Measurements from ENCODE around the gene GPR32. TPM values are rescaled to one million over a fixed set of nuclear protein-coding genes. Genes with fewer than 3 reads are reported as not detected.

Gene GPR32, protein sequence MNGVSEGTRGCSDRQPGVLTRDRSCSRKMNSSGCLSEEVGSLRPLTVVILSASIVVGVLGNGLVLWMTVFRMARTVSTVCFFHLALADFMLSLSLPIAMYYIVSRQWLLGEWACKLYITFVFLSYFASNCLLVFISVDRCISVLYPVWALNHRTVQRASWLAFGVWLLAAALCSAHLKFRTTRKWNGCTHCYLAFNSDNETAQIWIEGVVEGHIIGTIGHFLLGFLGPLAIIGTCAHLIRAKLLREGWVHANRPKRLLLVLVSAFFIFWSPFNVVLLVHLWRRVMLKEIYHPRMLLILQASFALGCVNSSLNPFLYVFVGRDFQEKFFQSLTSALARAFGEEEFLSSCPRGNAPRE
- not detected for total RNA-seq

DNA sequence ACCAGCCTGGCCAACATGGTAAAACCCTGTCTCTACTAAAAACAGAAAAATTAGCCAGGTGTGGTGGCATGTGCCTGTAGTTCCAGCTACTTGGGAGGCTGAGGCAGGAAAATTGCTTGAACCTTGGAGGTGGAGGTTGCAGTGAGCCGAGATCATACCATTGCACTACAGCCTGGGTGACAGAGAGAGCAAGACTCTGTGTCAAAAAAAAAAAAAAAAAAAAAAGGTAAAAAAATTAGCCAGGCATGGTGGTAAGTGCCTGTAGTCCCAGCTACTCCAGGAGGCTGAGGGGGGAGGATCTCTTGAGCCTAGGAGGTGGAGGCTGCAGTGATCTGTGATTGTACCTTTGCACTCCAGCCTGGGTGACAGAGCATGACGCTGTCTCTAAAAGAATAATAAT, at the start of gene GPR32:
TSS of gene GPR32 (plus strand) at position 301 of the 400 bp plus-strand sequence. CDS start 137 bp downstream, outside the sequence.
- POLR2A ChIA-PET: interaction anchor here (0.6 kb wide), 1 partner anchor 105 kb away, joined by 5 read pairs; no protein-coding TSS in a partner anchor

DNA sequence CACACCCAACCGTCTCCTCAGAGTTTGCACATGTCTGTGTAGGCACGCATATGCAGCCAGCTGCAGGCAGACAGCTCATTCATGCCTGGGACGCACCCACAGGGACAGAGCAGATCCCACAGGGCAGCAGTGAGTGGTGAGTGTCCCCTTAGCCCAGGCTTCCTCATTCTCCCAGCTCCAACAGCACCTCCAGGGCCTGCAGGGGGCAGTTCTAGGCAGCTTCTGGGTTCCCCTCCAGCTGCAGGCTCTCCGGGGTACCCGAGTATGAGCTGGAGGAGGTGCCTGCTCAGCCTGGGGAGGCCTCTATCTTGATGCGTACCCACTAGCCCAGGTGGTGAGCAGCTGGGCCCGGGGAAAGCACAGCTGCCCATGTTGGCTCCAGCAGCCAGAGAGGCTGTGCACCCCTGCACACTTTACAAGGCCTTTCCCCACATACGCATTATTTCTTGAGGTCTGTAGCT, 49.3 kb upstream of the GPR32 start:
- POLR2A ChIA-PET: interaction anchor here (0.5 kb wide), 1 partner anchor 126 kb away, joined by 6 read pairs; no protein-coding TSS in a partner anchor
- CTCF ChIA-PET: interaction anchor here (0.9 kb wide), 1 partner anchor 58 kb away, joined by 3 read pairs; no protein-coding TSS in a partner anchor

More for the DNA sequence above, at the start of gene GPR32:
- CTCF ChIA-PET: interaction anchor here (0.7 kb wide), 1 partner anchor 990 kb away, joined by 6 read pairs; no protein-coding TSS in a partner anchor

DNA sequence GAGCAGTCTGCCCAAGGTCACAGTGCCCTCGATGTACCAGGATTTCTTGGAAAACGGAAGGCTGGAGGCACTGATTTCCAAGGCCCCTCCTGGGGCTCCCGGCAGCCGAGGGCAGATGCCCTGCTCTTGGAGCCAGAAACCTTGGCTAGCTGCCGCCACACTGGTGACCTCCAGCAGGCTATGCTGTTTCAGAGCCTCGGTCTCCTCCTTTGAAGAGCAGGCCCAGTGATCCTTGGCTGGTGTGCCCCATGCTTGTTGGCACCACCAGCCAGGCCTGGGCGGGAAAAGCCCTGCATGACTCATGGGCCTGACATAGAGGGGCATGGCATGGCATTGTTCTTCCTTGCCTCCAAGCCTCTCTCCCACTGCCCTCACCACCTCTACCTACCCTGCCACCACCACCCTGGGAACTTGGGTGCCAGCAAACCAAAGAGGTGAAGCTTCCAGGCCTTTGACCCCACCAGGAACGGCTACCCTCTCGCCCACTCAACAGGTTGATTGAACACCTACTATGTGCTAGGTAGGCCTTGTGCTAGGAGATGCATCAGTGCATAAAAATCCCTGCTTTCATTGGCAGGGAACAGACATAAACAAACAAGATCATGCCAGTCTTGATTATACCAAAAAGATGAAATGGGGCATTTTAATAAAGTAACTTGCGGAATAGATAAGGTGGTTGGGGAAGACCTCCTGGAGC, 48.7 kb upstream of the GPR32 start:
- ChIA-PET CTCF (interaction anchor here (0.9 kb wide), 1 partner anchor 58 kb away, joined by 3 read pairs; no protein-coding TSS in a partner anchor), POLR2A (interaction anchor here (0.5 to 0.6 kb wide), 2 partner anchors 43 to 127 kb away, joined by 6 to 7 read pairs; no protein-coding TSS in a partner anchor)

DNA sequence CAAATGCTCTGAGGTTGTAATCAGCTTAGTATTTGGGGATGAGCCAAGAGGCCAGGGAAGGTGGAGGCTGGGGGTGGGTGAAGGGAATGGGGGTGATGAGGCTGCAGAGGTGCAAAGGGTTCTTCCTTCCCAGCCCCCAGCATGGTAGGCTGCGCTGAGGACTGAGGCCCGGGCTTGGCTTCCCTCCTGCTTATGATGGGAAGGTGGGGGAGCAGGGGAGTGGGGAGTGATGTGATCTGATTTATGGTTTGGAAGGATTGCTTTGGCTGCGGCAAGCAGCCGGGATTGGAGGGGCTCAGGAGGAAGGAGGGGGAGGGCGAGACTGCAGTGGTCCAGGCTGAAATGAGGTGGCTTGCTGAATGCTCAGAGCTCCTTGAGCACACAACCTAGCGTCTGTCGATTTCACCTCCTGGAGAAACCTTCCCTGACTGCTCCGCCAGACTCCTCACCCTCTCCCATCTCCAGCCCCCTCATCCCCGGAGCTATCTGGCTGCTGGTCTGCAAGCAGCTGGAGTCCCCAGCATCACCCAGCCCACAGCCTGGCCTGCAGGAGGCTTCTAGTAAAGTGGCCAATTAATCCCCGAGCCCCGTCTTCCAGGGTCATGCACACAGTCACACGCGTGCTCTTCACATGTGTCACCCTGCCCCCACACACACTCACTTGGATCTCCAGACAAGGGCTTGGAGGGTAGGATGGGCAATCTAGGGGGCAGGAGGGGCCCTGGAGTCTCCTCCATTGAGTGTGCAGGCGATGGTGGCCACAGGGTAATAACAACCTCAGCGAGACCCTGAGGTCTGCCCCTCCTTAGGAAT, 47.9 kb upstream of the GPR32 start:
- ChIA-PET POLR2A (interaction anchor here (0.6 kb wide), 1 partner anchor 42 kb away, joined by 7 read pairs; no protein-coding TSS in a partner anchor), CTCF (no interaction called here)

DNA sequence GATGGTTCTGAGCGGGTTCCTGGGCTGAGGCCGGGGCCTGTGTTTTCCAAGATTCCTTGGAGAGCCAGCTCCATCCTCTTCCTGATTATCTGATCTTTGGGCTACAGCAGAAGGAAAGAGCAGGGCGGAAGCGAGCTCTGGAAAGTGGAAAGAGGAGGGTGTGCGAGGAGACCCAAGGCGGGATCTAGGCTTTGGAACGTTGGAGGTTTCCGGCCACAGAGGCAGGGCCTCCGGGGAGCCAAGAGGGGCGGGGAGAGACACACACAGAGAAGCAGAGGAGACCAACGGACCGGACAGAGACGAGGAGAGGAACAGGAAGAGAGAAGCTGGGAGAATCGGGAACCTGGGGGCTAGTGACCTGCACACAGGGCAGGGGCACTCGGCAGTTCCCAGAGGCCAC, 47.2 kb upstream of the GPR32 start, which contains the start of gene CLEC11A:
TSS of gene CLEC11A (plus strand) at position 296 of the 400 bp plus-strand sequence. CDS start 162 bp downstream, outside the sequence.
- POLR2A ChIA-PET: no interaction called here
- CTCF ChIA-PET: no interaction called here

DNA sequence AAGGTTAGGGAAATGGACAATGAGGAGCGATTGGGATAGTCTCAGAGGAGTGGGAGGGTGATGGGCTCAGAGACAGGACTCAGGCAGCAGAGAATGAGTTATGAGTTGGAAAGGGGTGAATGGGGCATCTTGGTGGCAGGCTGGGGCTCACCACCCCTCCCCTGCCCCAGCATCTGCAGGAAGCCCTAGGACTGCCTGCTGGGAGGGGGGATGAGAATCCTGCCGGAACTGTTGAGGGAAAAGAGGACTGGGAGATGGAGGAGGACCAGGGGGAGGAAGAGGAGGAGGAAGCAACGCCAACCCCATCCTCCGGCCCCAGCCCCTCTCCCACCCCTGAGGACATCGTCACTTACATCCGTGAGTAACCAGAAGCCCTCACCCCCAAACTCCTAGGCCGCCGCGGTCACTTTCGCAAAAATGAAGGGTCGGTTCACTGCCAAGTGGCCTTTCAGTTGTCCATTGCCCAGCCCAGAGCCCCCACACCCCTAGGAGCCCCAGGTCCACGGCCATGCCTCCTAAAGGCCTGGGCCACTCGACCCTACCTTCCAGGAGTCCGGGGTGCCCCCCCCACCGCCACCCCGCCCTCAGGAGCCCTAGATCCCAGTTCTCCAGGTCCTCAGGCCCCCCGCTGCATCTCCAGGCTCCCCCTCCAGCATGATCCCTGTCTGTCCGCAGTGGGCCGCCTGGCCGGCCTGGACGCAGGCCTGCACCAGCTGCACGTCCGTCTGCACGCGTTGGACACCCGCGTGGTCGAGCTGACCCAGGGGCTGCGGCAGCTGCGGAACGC, 46.3 kb upstream of the GPR32 start:
- ChIA-PET CTCF (interaction anchor here (1.1 to 1.3 kb wide), 4 partner anchors 12 to 73 kb away, joined by 5 read pairs; no protein-coding TSS in a partner anchor), POLR2A (no interaction called here)

DNA sequence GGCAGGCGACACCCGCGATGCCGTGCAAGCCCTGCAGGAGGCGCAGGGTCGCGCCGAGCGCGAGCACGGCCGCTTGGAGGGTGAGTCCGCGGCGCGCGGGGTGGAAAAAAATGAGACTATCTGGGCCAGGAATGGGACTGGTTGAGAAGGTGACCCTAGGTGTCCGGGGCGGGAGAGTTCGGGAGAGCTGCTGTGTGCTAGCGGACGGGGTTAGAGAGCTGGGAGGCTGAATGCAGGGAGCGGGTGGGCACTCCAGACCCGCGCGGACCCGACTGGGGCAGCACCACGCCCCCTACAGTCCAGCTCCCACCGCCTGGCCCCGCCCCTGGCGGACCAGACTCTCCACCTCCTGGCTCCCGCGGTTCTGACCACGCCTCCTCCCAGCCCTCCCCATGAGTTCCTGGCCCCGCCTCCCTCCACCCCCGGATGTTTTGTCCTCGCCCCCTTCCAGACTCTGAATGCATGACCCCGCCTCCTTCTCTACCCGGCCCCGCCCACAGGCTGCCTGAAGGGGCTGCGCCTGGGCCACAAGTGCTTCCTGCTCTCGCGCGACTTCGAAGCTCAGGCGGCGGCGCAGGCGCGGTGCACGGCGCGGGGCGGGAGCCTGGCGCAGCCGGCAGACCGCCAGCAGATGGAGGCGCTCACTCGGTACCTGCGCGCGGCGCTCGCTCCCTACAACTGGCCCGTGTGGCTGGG, 45.6 kb upstream of the GPR32 start:
- POLR2A ChIA-PET: no interaction called here

DNA sequence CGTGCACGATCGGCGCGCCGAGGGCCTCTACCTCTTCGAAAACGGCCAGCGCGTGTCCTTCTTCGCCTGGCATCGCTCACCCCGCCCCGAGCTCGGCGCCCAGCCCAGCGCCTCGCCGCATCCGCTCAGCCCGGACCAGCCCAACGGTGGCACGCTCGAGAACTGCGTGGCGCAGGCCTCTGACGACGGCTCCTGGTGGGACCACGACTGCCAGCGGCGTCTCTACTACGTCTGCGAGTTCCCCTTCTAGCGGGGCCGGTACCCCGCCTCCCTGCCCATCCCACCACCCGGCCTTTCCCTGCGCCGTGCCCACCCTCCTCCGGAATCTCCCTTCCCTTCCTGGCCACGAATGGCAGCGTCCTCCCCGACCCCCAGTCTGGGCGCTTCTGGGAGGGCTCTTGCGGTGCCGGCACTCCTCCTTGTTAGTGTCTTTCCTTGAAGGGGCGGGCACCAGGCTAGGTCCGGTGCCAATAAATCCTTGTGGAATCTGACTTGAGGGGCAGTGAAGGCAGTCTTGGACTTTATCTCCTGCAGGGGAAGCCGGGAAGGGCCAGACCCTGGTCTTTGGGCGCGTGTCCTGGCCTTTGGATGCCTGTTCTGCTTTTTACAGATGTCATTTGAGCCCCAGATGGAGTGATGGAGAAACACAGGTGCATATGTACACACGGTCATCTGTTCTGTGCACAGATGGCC, 44.9 kb upstream of the GPR32 start:
- POLR2A ChIA-PET: no interaction called here

More for the DNA sequence above, 45.6 kb upstream of the GPR32 start:
- CTCF ChIA-PET: interaction anchor here (0.6 to 1.3 kb wide), 8 partner anchors 11 to 442 kb away, joined by 3 to 6 read pairs (median 5); no protein-coding TSS in a partner anchor

DNA sequence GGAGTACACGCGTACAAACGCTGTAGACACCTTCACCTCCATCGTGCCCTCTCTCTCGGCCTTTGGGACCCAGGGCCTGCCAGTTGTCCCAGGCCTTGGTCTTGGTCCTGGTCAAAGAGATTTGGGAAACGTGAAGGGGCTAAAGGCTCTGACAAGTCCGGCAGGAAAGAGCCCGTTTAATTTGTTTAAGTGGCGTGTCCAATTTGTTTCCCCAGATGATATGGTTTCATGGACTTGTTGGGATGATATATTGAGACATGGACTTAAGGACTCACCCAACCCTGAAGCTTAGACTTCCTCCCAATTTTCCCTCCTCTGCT, 44.4 kb upstream of the GPR32 start:
- ChIA-PET CTCF (no interaction called here), POLR2A (no interaction called here)

More for the DNA sequence above, 44.9 kb upstream of the GPR32 start:
- CTCF ChIA-PET: interaction anchor here (0.6 to 1.3 kb wide), 8 partner anchors 10 to 443 kb away, joined by 3 to 6 read pairs (median 5); no protein-coding TSS in a partner anchor

DNA sequence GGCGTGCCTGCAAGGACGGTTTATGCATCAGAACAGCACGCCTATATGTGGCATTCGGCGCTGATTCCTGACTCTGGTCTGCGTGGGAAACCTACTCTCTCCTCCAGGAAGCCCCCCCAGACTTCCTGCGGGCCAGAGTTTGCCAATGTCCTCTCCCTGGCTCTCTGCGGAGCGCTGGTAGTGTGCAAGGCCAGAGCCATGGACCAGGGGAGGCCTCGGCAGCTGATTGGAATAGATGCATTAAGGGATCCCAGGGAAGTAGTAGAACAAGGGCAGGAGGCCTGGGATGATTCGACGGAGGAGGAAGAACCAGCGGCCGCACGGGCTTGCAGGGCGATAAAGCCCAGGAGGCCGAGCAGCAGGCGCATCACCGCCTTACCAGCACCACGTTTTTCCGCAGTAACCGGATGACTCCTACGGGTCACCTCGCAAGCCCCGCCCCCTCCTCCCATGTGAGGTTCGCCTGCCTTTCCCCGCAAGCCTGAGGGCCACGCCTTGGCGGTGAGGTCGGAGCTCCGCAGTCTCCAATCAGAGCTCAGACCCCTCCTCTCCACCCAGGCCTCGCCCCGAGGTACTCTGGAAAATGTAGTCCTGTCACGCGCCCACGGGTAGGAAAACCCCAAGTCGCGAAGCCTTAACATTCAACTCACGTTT, 42.1 kb upstream of the GPR32 start:
- POLR2A ChIA-PET: no interaction called here
- CTCF ChIA-PET: interaction anchor here (1.1 kb wide), 1 partner anchor 172 kb away, joined by 5 read pairs; no protein-coding TSS in a partner anchor

DNA sequence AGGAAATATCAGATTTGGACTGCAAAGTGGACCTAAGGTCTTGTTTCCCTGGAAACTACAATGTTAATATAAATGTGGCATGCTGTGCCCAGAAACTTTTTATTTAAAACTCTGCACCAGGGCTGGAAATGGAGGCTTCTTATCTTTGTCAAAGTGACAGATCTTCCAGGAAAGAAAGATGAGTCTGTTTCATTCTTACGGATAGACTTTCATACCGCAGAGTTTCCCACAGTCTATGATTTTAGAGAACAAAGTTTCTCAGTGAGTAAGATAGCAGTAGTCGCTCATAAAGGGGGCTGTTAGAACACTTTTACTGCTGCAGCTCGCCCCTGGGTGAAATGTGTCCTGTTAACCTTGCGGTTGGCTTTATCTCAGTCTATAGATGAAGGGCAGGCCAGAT, 40.4 kb upstream of the GPR32 start:
- POLR2A ChIA-PET: no interaction called here
- CTCF ChIA-PET: no interaction called here

DNA sequence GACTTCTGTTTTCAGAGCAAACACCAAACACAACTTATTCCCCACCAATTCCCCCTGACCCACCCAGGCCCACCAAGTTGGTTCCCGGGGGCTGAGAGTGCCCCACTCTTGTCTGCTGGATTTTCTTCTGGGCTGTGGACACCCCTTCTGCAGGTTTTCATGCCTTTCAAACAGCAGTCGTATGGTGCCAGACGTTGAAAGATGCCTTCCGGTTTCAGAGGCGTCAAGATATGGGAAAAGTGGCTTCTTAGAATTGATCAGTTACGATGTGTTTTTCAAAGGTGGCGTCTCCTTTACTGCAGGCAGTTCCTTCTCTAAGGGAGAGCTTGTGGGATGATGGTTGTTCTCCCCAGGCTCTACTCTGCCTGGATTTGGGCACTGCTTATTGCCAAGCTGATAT, 34.4 kb upstream of the GPR32 start:
- POLR2A ChIA-PET: no interaction called here
- CTCF ChIA-PET: interaction anchor here (0.9 kb wide), 1 partner anchor 11 kb away, joined by 5 read pairs; no protein-coding TSS in a partner anchor

DNA sequence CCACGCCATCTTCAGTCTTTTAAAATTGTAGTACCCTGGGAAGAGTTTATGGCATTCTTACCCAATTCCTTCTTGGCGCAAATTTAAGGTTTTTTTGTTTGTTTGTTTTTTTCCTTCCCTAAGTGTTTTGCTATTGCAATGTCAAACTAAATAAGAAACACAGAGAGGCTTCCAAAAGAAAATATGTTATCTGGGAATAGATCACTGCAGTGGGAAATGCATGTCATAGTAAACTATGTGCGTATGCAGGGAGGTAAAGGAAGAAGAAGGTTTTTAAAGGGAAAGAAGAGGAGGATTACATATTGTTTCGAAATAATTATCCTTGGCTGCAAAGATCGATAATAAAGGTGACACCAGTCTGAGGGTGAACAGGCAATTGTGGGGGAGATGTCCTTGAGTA, 33.9 kb upstream of the GPR32 start:
- CTCF ChIA-PET: no interaction called here
- POLR2A ChIA-PET: no interaction called here

DNA sequence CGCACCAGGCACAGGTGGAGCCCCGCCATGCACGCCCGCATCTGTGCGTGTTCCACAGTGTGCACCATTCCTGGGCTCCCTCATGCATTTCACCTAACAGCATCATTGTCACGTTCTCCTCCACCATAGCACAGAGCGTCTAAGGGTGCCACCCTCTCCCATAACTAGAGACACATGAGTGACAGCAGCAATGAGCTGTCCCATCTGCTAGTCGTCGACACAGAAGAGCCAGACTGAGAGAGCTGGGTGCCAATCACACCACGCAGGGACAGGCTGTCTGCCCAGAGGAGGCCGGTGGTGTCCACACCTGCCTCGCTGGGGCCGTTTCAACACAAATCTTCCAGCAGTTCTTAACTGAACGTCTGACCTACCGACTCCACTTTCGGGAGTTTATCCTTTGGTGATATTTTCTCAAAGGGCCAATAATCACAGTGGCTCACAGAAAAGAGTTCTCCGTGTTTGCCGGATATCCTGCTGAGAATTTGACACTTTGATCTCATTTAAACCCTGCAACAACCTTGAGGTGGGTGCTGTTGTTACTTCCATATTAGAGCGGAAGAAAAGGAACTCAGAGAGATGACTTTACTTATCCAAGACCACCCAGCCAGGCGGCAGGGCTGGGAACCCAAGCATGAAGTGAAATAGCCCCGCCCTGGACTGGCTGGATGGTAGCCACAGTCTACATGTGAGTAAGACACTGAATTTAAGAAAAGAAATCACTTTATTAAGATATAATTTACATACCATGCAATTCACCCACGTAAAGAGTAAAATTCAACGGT, 30.9 kb upstream of the GPR32 start:
- ChIA-PET CTCF (no interaction called here), POLR2A (no interaction called here)

DNA sequence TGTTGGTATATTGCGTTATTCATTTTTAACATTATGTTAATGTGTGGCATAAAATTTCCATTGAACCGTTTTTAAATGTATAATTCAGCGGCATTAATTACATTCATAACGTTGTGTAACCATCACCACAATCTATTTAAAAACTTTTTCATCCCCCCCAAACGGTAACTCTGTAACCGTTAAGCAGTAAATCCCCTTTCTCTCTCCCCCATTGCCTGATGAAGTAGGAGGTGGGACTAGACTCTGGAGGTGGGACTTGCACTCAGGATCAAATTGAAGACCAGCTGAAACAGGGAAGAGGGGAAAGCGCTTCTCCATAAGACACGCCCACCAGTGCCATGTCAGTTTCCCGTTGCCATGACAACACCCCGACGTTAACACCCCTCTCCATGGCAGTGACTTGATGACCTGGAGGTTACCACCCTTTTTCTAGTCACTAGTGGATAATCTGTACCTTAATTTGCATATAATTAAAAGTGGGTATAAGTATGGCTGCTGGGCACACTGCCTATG, 30.3 kb upstream of the GPR32 start:
- POLR2A ChIA-PET: no interaction called here
- CTCF ChIA-PET: no interaction called here
